CD14-positive monocyte (primary cell): Measurements from ENCODE around the gene MSH2. TPM values are rescaled to one million over a fixed set of nuclear protein-coding genes. Genes with fewer than 3 reads are reported as not detected.

Experiments
- DNase-seq, 3 donors: peaks; one replicate each; pipeline ENCODE4 v3.0.0-alpha.2; 2011 to 2022
- H2AFZ ChIP-seq: 2 replicates; pipeline ENCODE4 v1.6.0; 2012; ENCODE audit warnings: mild to moderate bottlenecking, low read depth, low read length, inconsistent platforms; ENCODE audit not compliant: insufficient read depth, poor library complexity, severe bottlenecking
- H3K27ac ChIP-seq, 2 donors: 1 replicate in 1 of 2; 2 replicates in 1 of 2; pipeline ENCODE4 v1.5.1; 2012 to 2013; ENCODE audit warnings: low read length in 2 of 2, control low read depth in 1 of 2, inconsistent platforms in 1 of 2, low read depth in 1 of 2, mild to moderate bottlenecking in 1 of 2
- H3K27me3 ChIP-seq, 2 donors: one replicate each; pipeline versions ENCODE4 v1.6.0 to v1.6.1; 2011 to 2013; ENCODE audit warnings: low read length in 2 of 2; ENCODE audit not compliant: control insufficient read depth in 2 of 2, insufficient read depth in 2 of 2
- H3K36me3 ChIP-seq, 2 donors: replicated peaks in 1 of 2; 1 replicate in 1 of 2; 2 replicates in 1 of 2; pipeline versions ENCODE4 v1.5.1 to v1.6.1; 2012 to 2013; ENCODE audit warnings: low read length in 2 of 2, control low read depth in 1 of 2, inconsistent platforms in 1 of 2, mild to moderate bottlenecking in 1 of 2; ENCODE audit not compliant: insufficient read depth in 2 of 2, control insufficient read depth in 1 of 2
- H3K4me1 ChIP-seq, 2 donors: 1 replicate in 1 of 2; 2 replicates in 1 of 2; pipeline versions ENCODE4 v1.5.1 to v1.6.1; 2012 to 2013; ENCODE audit warnings: low read length in 2 of 2, control low read depth in 1 of 2, inconsistent platforms in 1 of 2, mild to moderate bottlenecking in 1 of 2, moderate library complexity in 1 of 2; ENCODE audit not compliant: insufficient read depth in 2 of 2, control insufficient read depth in 1 of 2
- H3K4me2 ChIP-seq: replicated peaks from 2 replicates; pipeline ENCODE3; 2012; ENCODE audit warnings: low read length, moderate library complexity, mild to moderate bottlenecking; ENCODE audit not compliant: poor library complexity, severe bottlenecking; ENCODE audit errors: extremely low read depth
- H3K4me3 ChIP-seq, 3 experiments: fragments of 200-600 bp in 1 of 3; sonication (generic) in 1 of 3; replicated peaks in 1 of 3; 1 replicate in 2 of 3; 2 replicates in 1 of 3; pipeline ENCODE4 v1.5.1; 2011 to 2013; ENCODE audit warnings: low read length in 3 of 3, mild to moderate bottlenecking in 3 of 3, control low read depth in 2 of 3, low read depth in 2 of 3, inconsistent platforms in 1 of 3, moderate library complexity in 1 of 3
- H3K79me2 ChIP-seq: 2 replicates; pipeline ENCODE4 v1.6.0; 2012; ENCODE audit warnings: mild to moderate bottlenecking, control low read depth, inconsistent platforms, low read length, moderate library complexity; ENCODE audit not compliant: insufficient read depth
- H3K9ac ChIP-seq: 2 replicates; pipeline ENCODE4 v1.6.0; 2017; ENCODE audit warnings: low read length, mild to moderate bottlenecking; ENCODE audit not compliant: insufficient read depth, poor library complexity, severe bottlenecking
- H3K9me3 ChIP-seq, 2 donors: replicated peaks in 1 of 2; 1 replicate in 1 of 2; 2 replicates in 1 of 2; pipeline versions ENCODE4 v1.5.1 to v1.6.1; 2012 to 2013; ENCODE audit warnings: low read length in 2 of 2, control low read depth in 1 of 2; ENCODE audit not compliant: control insufficient read depth in 1 of 2, insufficient read depth in 1 of 2
- H4K20me1 ChIP-seq: 2 replicates; pipeline ENCODE4 v1.6.0; 2012; ENCODE audit warnings: mild to moderate bottlenecking, low read length, control low read depth, moderate library complexity; ENCODE audit not compliant: insufficient read depth
- H3K27ac Mint-ChIP-seq, 7 donors: one replicate each; pipeline ENCODE4 v1.8.0; 2020; ENCODE audit warnings: mild to moderate bottlenecking in 7 of 7, mixed read lengths in 7 of 7, moderate library complexity in 6 of 7, inconsistent platforms in 2 of 7
- H3K27me3 Mint-ChIP-seq, 3 donors: one replicate each; pipeline ENCODE4 v1.8.0; 2021 to 2022; ENCODE audit warnings: low read depth in 3 of 3, mild to moderate bottlenecking in 3 of 3, mixed read lengths in 3 of 3, moderate library complexity in 3 of 3, inconsistent platforms in 1 of 3
- H3K36me3 Mint-ChIP-seq, 2 donors: one replicate each; pipeline ENCODE4 v1.8.0; 2020; ENCODE audit warnings: mixed read lengths in 2 of 2, inconsistent platforms in 1 of 2, mild to moderate bottlenecking in 1 of 2
- H3K4me1 Mint-ChIP-seq: one replicate; pipeline ENCODE4 v1.8.0; 2020; ENCODE audit warnings: mild to moderate bottlenecking, mixed read lengths
- H3K4me3 Mint-ChIP-seq, 2 donors: one replicate each; pipeline ENCODE4 v1.8.0; 2020; ENCODE audit warnings: mild to moderate bottlenecking in 2 of 2, mixed read lengths in 2 of 2, moderate library complexity in 1 of 2
- H3K9me3 Mint-ChIP-seq, 7 donors: one replicate each; pipeline ENCODE4 v1.8.0; 2020 to 2022; ENCODE audit warnings: mixed read lengths in 7 of 7, mild to moderate bottlenecking in 6 of 7, moderate library complexity in 6 of 7, inconsistent platforms in 2 of 7
- WGBS: methylation state at CpG from one replicate; pipeline ENCODE4 v1.1.5; 2013; ENCODE audit warnings: missing lambda C conversion rate; ENCODE audit not compliant: insufficient coverage; 5-methylcytosine and 5-hydroxymethylcytosine counted together
- intact Hi-C, 2 donors: fragments of 100-400 bp; cut with micrococcal nuclease; formaldehyde crosslinking; loops; one replicate each; pipeline versions ENCODE4 v1.15.0 to v1.15.1; 2023
- polyA plus RNA-seq, 3 donors: library from polyadenylated mRNA; depleted of rRNA in 1 of 3; unstranded in 2 of 3; stranded (reverse) in 1 of 3; fragments of 300-500 nt in 2 of 3; fragments of >200 nt in 1 of 3; fragmentation: Illumina TruSeq in 2 of 3; gene quantifications; 1 replicate in 2 of 3; 2 replicates in 1 of 3; pipeline ENCODE4 v1.2.3, GENCODE V29; 2012 to 2021
- TF ChIP-seq, protein P1 (sequence below): fragments of 200-600 bp; IDR thresholded peaks from one replicate; pipeline ENCODE4 v1.8.0; 2022; ENCODE audit warnings: antibody characterized with exemption, mild to moderate bottlenecking

Gene MSH2
- polyA plus RNA-seq, 3 donors, result 1.5 to 2.8 (median 2.0) TPM

DNA sequence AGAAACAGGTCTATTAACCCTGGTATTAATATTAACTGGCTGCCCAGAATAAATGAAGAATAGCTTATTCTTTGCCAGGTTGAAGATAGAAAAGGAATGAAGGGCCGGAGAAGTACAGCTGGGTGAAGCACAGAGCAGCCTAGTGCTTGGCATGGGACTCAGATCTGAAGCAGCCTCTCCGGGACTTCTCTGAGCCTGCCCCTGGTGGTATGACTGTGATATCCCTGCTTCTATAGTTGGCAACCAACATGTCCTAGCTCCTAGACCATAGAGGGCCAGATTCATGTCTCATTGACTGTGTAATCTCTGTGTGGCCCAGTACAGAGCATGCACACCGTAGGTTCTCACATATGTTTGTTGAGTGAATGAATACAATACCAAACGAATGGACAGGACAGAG lies 107.8 kb downstream of the MSH2 start:
- Histone ChIP-seq H3K9ac (no peak overlapping the region), H2AFZ (no peak overlapping the region), H3K27ac (no peak overlapping the region), H3K4me3 (no peak overlapping the region), H3K79me2 (no peaks in the 10 kb centered on the region), H4K20me1 (no peaks in the 10 kb centered on the region), H3K36me3 (no peaks in the 10 kb centered on the region), H3K4me1 (no peaks in the 10 kb centered on the region), H3K4me2 (no peak overlapping the region), H3K9me3 (peaks cover 0 to 5% of the 10 kb centered on the region in 2 donors), H3K27me3 (no peaks in the 10 kb centered on the region)
- peaks cover 0 to 11% (median 6%) of the 10 kb centered on the region in 7 donors for H3K9me3 Mint-ChIP-seq
- H3K4me3 Mint-ChIP-seq, result no peak overlapping the region
- DNase-seq, result no peak
- H3K36me3 Mint-ChIP-seq, result no peaks in the 10 kb centered on the region
- WGBS, result 100% methylated on average over 2 of the region's 4 CpGs
- intact Hi-C loops, result no loop called here
- peaks cover 2 to 4% (median 4%) of the 10 kb centered on the region in 3 donors for H3K27me3 Mint-ChIP-seq
- TF ChIP-seq, protein P1, sequence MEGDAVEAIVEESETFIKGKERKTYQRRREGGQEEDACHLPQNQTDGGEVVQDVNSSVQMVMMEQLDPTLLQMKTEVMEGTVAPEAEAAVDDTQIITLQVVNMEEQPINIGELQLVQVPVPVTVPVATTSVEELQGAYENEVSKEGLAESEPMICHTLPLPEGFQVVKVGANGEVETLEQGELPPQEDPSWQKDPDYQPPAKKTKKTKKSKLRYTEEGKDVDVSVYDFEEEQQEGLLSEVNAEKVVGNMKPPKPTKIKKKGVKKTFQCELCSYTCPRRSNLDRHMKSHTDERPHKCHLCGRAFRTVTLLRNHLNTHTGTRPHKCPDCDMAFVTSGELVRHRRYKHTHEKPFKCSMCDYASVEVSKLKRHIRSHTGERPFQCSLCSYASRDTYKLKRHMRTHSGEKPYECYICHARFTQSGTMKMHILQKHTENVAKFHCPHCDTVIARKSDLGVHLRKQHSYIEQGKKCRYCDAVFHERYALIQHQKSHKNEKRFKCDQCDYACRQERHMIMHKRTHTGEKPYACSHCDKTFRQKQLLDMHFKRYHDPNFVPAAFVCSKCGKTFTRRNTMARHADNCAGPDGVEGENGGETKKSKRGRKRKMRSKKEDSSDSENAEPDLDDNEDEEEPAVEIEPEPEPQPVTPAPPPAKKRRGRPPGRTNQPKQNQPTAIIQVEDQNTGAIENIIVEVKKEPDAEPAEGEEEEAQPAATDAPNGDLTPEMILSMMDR, result no peak
- no peak overlapping the region for H3K27ac Mint-ChIP-seq
- H3K4me1 Mint-ChIP-seq, result peaks cover 4% of the 10 kb centered on the region

DNA sequence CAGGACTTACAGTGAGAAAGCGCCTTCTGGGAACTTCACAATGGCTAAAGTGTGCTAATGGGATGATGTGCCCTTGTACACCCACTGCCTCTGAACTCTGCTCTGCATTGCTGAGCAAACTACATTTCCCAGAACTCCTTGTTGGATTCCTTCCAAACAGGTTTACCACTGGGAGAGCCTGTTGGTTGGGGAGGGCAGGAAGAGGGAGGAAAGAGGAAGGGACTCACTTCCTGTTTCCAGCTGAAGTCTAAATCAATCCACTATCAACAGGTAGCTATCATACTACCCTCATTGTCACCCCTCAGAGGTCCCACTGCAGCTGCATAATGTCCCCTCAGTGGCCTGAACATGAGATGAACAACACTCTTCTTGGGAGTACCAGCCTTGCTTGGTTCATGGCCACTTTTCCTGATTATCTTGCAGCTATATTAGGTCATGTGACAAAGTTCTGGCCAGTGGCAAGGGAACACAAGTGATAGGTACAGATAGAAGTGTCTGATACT lies 109.7 kb downstream of the MSH2 start:
- Histone ChIP-seq H3K4me3 (no peak overlapping the region), H2AFZ (no peak overlapping the region), H3K9ac (no peak overlapping the region), H3K4me2 (no peak overlapping the region), H3K36me3 (no peaks in the 10 kb centered on the region), H3K27ac (no peak overlapping the region), H3K9me3 (no peaks in the 10 kb centered on the region), H3K79me2 (no peaks in the 10 kb centered on the region), H3K4me1 (no peaks in the 10 kb centered on the region), H3K27me3 (no peaks in the 10 kb centered on the region), H4K20me1 (no peaks in the 10 kb centered on the region)
- intact Hi-C loops, result no loop called here
- no peak for DNase-seq
- no CpG with 5 or more reads among the region's 1 CpG for WGBS
- H3K27me3 Mint-ChIP-seq, result peaks cover 2% of the 10 kb centered on the region in 3 donors
- H3K27ac Mint-ChIP-seq, result no peak overlapping the region
- peaks cover 0 to 6% (median 0%) of the 10 kb centered on the region in 7 donors for H3K9me3 Mint-ChIP-seq
- peaks cover 4% of the 10 kb centered on the region for H3K4me1 Mint-ChIP-seq
- no peaks in the 10 kb centered on the region for H3K36me3 Mint-ChIP-seq
- no peak overlapping the region for H3K4me3 Mint-ChIP-seq
- TF ChIP-seq, protein P1, result no peak
